Natural killer cell (primary cell): ENCODE results near the gene LILRA2. TPM values are rescaled to one million over a fixed set of nuclear protein-coding genes. Genes with fewer than 3 reads are reported as not detected.

Experiments
- ATAC-seq, 3 donors: fragments of 150-1000 bp in 2 of 3; fragments of 200-7000 bp in 1 of 3; cut with Tn5 transposase; 1 replicate in 1 of 3; 2 replicates in 2 of 3; pipeline ENCODE4 v1.10.0; 2021; ENCODE audit warnings: mild to moderate bottlenecking in 2 of 3, moderate library complexity in 2 of 3
- DNase-seq, 2 donors: peaks; one replicate each; pipeline versions ENCODE4 v3.0.0 to v3.0.0-alpha.2; 2013 to 2021; ENCODE audit warnings: mixed read lengths in 1 of 2
- H3K27ac ChIP-seq: one replicate; pipeline ENCODE4 v1.5.1; 2013; ENCODE audit warnings: mild to moderate bottlenecking, low read length
- H3K27me3 ChIP-seq: one replicate; pipeline ENCODE4 v1.6.1; 2013; ENCODE audit warnings: low read length; ENCODE audit not compliant: control insufficient read depth, insufficient read depth
- H3K36me3 ChIP-seq: one replicate; pipeline ENCODE4 v1.6.1; 2013; ENCODE audit warnings: low read length; ENCODE audit not compliant: control insufficient read depth, insufficient read depth
- H3K4me1 ChIP-seq: one replicate; pipeline ENCODE4 v1.6.1; 2013; ENCODE audit warnings: low read length; ENCODE audit not compliant: control insufficient read depth, insufficient read depth
- H3K4me3 ChIP-seq: one replicate; pipeline ENCODE4 v1.5.1; 2013; ENCODE audit warnings: low read length
- H3K9me3 ChIP-seq: one replicate; pipeline ENCODE4 v1.6.1; 2013; ENCODE audit warnings: low read length; ENCODE audit not compliant: control insufficient read depth, insufficient read depth
- H3K27ac Mint-ChIP-seq, 2 donors: one replicate each; pipeline ENCODE4 v1.8.0; 2022; ENCODE audit warnings: mild to moderate bottlenecking in 2 of 2, mixed read lengths in 2 of 2, moderate library complexity in 1 of 2
- H3K27me3 Mint-ChIP-seq, 2 donors: one replicate each; pipeline ENCODE4 v1.8.0; 2022; ENCODE audit warnings: low read depth in 2 of 2, mixed read lengths in 2 of 2
- H3K36me3 Mint-ChIP-seq: one replicate; pipeline ENCODE4 v1.8.0; 2022; ENCODE audit warnings: mixed read lengths
- H3K4me1 Mint-ChIP-seq, 2 donors: one replicate each; pipeline ENCODE4 v1.8.0; 2022; ENCODE audit warnings: mixed read lengths in 2 of 2
- H3K4me3 Mint-ChIP-seq: one replicate; pipeline ENCODE4 v1.8.0; 2022; ENCODE audit warnings: mild to moderate bottlenecking, moderate library complexity, mixed read lengths
- H3K9me3 Mint-ChIP-seq, 2 donors: one replicate each; pipeline ENCODE4 v1.8.0; 2022; ENCODE audit warnings: mixed read lengths in 2 of 2
- CTCF ChIP-seq: fragments of 200-600 bp; IDR thresholded peaks from one replicate; pipeline ENCODE4 v1.8.0; 2022; ENCODE audit warnings: antibody characterized with exemption
- whole genome bisulfite sequencing: methylation state at CpG from one replicate; pipeline ENCODE4 v1.1.7; 2013; ENCODE audit warnings: missing lambda C conversion rate; ENCODE audit not compliant: insufficient coverage; 5-methylcytosine and 5-hydroxymethylcytosine counted together
- intact Hi-C: fragments of 100-400 bp; cut with micrococcal nuclease; formaldehyde crosslinking; loops from one replicate; pipeline ENCODE4 v1.14.2; 2022
- total RNA-seq, 4 donors: library from RNA; stranded (reverse); fragments of 120-200 nt in 1 of 4; gene quantifications; one replicate each; pipeline versions ENCODE4 v1.2.3 to v1.2.4, GENCODE V29; 2013 to 2022

Gene LILRA2
- total RNA-seq, 3 donors from 2014 or later (not counting 1 experiment from before 2014, with no cell fraction given): 1.4 to 8.4 (median 5.6) TPM

- no peak overlapping the region for H3K4me3 Mint-ChIP-seq
- Histone ChIP-seq H3K9me3 (no peaks in the 10 kb centered on the region), H3K27ac (no peak overlapping the region), H3K4me3 (no peak overlapping the region), H3K4me1 (peaks cover 20% of the 10 kb centered on the region), H3K36me3 (no peaks in the 10 kb centered on the region), H3K27me3 (peaks cover 10% of the 10 kb centered on the region)
- H3K27ac Mint-ChIP-seq: no peak overlapping the region
- 79% methylated on average over 16 of the region's 16 CpGs for WGBS
- no peaks in the 10 kb centered on the region for H3K9me3 Mint-ChIP-seq
- DNase-seq (peak in 1 of 2 donors; percentile 12), ATAC-seq (no peak)
- TF ChIP-seq CTCF: no peak
- no peaks in the 10 kb centered on the region for H3K36me3 Mint-ChIP-seq
- intact Hi-C loops: loop anchor here (5.0 kb wide), 2 partner anchors 38 to 73 kb away; no protein-coding TSS in a partner anchor
- peaks cover 18 to 22% of the 10 kb centered on the region in 2 donors for H3K4me1 Mint-ChIP-seq
- H3K27me3 Mint-ChIP-seq: peaks cover 37 to 45% of the 10 kb centered on the region in 2 donors
Measured at GRCh38 chr19:54554896-54555295, 18.7 kb upstream of the LILRA2 start.

- H3K36me3 Mint-ChIP-seq: no peaks in the 10 kb centered on the region
- Histone ChIP-seq H3K27me3 (peaks cover 11% of the 10 kb centered on the region), H3K4me1 (peaks cover 9% of the 10 kb centered on the region), H3K36me3 (no peaks in the 10 kb centered on the region), H3K4me3 (no peak overlapping the region), H3K27ac (no peak overlapping the region), H3K9me3 (no peaks in the 10 kb centered on the region)
- WGBS: no CpG with 5 or more reads among the region's 1 CpG
- DNase-seq (no peak), ATAC-seq (no peak)
- H3K4me3 Mint-ChIP-seq: no peak overlapping the region
- H3K27ac Mint-ChIP-seq: no peak overlapping the region
- no peaks in the 10 kb centered on the region for H3K9me3 Mint-ChIP-seq
- peaks cover 42 to 50% of the 10 kb centered on the region in 2 donors for H3K27me3 Mint-ChIP-seq
- peaks cover 11 to 15% of the 10 kb centered on the region in 2 donors for H3K4me1 Mint-ChIP-seq
- intact Hi-C loops: no loop called here
- no peak for TF ChIP-seq CTCF
Measured at GRCh38 chr19:54556194-54556593, 17.4 kb upstream of the LILRA2 start.

- peak in 2 of 3 donors; percentile 36 to 45 for ATAC-seq
- no peak overlapping the region for H3K27ac ChIP-seq
- no peak overlapping the region for H3K27ac Mint-ChIP-seq
- H3K9me3 Mint-ChIP-seq: no peaks in the 10 kb centered on the region
- WGBS: 65% methylated on average over 3 of the region's 3 CpGs
- H3K9me3 ChIP-seq: no peaks in the 10 kb centered on the region
- peaks cover 5% of the 10 kb centered on the region for H3K27me3 ChIP-seq
- no peak overlapping the region for H3K4me3 Mint-ChIP-seq
- H3K4me3 ChIP-seq: no peak overlapping the region
- H3K4me1 Mint-ChIP-seq: no peaks in the 10 kb centered on the region
- H3K36me3 Mint-ChIP-seq: no peaks in the 10 kb centered on the region
- peaks cover 41 to 48% of the 10 kb centered on the region in 2 donors for H3K27me3 Mint-ChIP-seq
- no peak for DNase-seq
- intact Hi-C loops: no loop called here
- no peaks in the 10 kb centered on the region for H3K36me3 ChIP-seq
- H3K4me1 ChIP-seq: no peaks in the 10 kb centered on the region
- no peak for TF ChIP-seq CTCF
Measured at GRCh38 chr19:54558339-54558738, 15.3 kb upstream of the LILRA2 start.

- Mint-ChIP-seq H3K27me3 (peaks cover 31 to 47% of the 10 kb centered on the region in 2 donors), H3K4me1 (no peaks in the 10 kb centered on the region)
Measured at GRCh38 chr19:54560881-54561385, 12.7 kb upstream of the LILRA2 start.

More at GRCh38 chr19:54560881-54561385, 12.7 kb upstream of the LILRA2 start:
- no peaks in the 10 kb centered on the region for H3K9me3 Mint-ChIP-seq
- Histone ChIP-seq H3K9me3 (no peaks in the 10 kb centered on the region), H3K4me3 (no peak overlapping the region), H3K4me1 (no peaks in the 10 kb centered on the region), H3K27ac (no peak overlapping the region), H3K27me3 (peaks cover 5% of the 10 kb centered on the region), H3K36me3 (no peaks in the 10 kb centered on the region)
- H3K36me3 Mint-ChIP-seq: no peaks in the 10 kb centered on the region
- no peak overlapping the region for H3K4me3 Mint-ChIP-seq
- no peak overlapping the region for H3K27ac Mint-ChIP-seq
- intact Hi-C loops: no loop called here
- no peak for DNase-seq
- WGBS: 88% methylated on average over 11 of the region's 11 CpGs
- ATAC-seq: no peak
- TF ChIP-seq CTCF: no peak
